Germinal center (tissue), 1 donor: ENCODE measurements around the gene NOC3L.

Experiments used
- DNase-seq: peaks from one replicate; pipeline ENCODE4 v3.0.0; 2012; ENCODE audit warnings: mixed read lengths, low spot score

NOC3L gene

DNA sequence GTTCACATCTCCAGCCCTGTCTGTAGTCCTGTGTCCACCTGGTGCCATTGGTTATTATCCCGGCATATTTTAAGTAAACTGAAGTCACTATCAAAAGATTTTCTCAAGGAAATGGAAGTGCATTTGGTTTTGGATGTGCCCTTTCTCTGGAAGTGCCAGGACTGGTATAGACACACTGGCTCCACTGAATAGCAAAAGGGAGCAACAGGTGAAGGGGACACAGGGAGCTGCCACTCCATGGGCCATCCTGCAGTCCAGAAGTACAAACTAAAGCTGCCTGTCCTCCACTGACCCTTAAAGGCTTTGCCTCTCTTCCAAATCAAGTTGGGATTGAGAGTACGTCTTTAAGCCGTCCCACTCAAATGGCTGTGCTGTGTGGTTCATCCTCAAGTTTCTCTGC is 62.7 kb downstream of the NOC3L start:
- DNase-seq, result no peak

DNA sequence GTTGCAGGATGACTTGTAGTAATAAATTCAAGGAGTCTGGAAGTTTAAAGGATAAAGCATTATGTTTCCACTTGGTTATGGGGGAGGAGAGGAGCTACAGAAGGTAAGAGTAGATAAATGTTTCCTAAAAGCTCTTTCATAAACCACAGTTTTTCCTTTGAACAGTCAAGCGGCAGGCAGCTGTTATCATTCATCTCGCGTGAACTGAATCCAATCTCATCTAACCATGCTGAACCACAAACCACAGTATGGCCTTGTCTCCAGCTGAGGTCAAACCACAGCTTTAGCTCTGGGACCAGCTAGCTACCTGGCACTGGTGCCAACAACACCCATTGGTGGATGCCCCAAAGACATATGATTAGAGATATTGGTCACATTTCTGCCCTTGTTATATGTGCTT is 63.3 kb downstream of the NOC3L start:
- DNase-seq, result no peak

DNA sequence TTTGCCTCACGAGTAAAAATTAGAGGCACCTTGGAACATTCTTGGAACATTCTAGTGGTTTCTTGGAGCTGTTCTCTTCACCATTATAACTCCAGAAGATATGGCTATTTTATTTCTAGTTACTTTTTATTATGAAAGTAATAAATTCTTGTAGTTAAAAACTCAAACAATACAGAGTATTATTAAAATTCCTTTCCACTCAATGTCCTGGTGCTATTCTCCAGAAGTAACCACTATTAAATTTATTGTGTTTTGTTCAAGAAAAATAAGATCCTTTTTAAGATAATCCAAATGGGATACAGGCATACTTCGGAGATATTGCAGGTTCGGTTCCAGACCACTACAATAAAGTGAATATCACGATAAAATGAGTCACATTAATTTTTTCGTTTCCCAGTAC is 68.6 kb downstream of the NOC3L start:
- no peak for DNase-seq

DNA sequence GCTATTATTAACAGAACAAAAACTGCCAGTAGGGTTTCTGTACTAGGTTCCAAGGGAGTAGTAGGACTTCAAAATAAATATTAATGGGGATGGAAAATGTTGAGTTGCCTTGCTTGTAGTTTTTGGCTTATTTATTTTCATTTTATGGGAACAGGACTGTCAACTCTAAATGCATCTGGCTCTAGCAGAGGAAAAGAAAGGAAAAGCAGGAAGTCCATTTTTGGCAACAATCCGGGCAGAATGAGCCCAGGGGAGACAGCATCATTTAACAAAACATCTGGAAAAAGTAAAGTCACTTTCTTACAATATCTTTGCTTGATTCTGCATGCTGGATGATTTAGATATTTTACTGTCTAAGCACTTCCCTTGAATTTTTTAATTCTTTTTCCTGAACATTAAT is 69.4 kb downstream of the NOC3L start:
- DNase-seq, result no peak

DNA sequence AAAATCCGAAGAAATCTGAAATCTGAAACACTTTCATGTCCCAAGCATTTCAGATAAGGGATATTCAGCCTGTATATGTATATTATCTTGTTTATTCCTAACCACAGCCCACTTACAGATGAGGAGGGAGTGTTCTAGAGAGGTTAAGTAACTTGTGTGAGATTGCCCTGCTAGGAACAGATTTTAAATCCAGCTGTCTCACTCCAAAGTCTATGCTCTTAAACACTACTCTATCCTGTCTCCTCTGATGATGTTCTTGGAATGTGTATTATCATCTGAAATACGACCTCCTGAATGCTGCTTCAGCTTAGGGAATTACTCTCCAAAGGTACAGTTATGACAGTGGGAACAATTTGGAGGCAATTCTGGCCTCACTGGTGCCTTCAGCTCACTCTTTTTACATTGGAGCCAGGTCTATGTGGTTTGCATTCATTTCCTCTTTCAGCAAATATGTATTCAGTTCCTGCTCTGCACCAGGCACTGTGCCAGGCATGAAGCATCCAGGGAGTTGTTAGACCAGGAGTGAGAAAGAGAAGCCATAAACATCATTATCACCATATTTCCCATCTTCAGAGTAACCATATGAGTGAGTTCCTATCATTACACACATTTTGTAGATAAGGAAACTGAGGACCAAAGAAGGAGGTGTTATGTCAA is 70.2 kb downstream of the NOC3L start:
- no peak for DNase-seq

DNA sequence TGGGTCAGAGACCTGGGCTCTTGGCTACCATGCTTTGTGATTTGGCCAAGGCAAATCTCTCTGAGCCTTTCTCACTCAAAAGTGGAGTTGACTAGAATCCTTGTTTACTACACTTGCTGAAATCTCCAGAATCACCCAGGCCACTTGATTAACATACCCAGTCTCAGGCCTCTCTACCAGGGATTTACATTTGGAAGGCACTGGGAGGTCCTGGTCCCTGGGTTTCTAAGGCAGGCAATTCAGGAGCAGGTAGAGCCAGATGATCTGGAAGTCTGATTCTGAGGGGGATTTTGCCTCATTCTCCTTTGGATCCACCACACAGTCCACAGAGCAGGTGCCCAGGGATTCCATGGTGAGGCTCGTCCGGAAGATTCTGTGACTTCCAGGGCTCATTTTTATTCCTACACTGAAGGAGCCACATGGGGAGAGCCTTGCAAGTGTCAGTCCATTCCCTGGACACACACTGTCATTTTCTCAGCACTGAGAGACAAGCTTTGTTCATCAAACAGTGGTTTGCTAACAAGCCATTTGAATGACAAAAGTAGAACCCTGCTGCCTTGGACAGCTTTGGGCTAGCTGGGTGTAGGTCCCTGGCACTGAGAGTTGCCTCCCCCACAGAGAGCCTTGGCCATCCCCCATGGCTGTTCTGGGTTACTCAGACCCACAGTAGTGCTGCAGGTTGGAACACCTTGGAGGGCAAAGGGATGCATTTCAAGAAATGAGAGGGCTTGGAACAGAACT is 74.2 kb downstream of the NOC3L start:
- DNase-seq, result no peak

DNA sequence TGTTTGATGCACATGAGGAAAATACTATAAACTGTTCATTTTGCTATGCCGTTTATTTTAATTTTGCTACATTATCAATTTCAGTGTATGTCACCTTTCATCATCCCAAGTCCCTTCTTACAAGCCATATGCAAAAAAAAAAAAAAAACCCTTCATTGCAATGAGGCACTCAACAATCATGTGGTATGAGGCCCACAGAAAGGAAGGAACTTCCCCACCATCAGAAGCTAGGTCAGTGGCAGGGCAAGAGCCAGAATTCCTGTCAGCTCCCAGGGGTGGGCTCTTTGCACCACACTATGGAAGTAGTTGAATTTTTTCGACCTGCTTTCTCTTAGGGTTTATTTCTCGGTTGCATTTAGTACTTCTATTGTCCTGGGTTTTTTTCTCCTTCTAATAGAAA is 75.4 kb downstream of the NOC3L start:
- no peak for DNase-seq

DNA sequence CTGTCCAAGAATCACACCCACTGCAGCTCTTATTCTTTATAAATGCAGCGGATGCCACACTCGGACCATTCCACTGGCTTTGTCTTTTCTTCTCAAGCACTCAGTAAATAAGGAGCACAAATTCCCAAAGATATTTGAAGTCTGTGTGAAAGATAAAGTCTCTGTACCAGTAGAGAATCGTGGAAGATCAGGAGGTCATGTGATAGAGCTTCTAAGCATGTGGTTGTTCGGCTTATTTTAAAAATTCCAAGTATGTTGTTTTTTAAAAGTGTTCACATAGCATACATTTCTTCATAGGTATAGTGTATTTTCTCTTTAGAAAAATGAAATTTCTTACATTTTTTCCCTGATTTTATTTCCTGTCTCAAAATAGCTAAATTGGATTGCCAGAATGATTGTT is 75.8 kb downstream of the NOC3L start:
- no peak for DNase-seq

DNA sequence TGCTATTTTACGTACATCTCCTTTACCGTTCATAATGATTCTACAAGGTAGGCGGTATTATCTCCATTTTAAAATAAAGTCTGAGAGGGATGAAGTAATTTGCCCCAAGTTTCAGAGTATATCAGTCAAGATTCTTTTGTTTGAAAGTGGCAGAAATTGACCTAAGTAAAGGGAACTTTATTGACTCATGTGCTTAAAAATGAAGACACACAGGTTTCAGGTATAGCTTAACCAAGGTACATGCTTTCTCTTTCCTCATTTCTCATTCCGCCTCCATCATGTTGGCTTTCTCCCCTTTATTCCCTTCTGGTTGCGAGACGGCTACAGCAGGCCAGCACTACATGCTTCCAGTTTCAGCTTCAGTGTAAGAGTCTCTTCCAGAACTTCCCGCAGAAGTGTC is 77.5 kb downstream of the NOC3L start:
- DNase-seq, result no peak
